GM12878 (cell line): ENCODE measurements around the gene SETBP1. TPM values are rescaled to one million over a fixed set of nuclear protein-coding genes. Genes with fewer than 3 reads are reported as not detected.

ENCODE experiments used
- ATAC-seq: fragments of 200-7000 bp; cut with Tn5 transposase; 3 replicates; pipeline ENCODE4 v1.9.1; 2020; ENCODE audit warnings: mild to moderate bottlenecking, moderate library complexity
- BruUV-seq: library from RNA; stranded (reverse); fragments of 400-500 nt; replicated peaks from 2 replicates; lab custom pipeline; 2021; lab: Mats Ljungman, UMichigan
- CTCF ChIA-PET: fragments of 300-600 bp; sonication (Branson Sonifier 250); formaldehyde crosslinking; extraction: SDS; loops from one replicate; lab custom pipeline; 2021; ENCODE audit warnings: inconsistent platforms; lab: Yijun Ruan, JAX
- POLR2A ChIA-PET: fragments of 350-600 bp; formaldehyde crosslinking; extraction: SDS; loops from one replicate; lab custom pipeline; 2021; ENCODE audit warnings: inconsistent platforms; lab: Charles Lee
- RAD21 ChIA-PET: fragments of 300-600 bp; sonication (Branson Sonifier 250); formaldehyde crosslinking; loops from one replicate; lab custom pipeline; 2023; ENCODE audit warnings: antibody characterized with exemption; ENCODE audit not compliant: unreplicated experiment; lab: Charles Lee
- SMC1A ChIA-PET: fragments of 300-600 bp; sonication (Branson Sonifier 250); formaldehyde crosslinking; loops from one replicate; lab custom pipeline; 2023; ENCODE audit not compliant: unreplicated experiment, uncharacterized antibody; lab: Charles Lee
- DNase-seq: peaks from one replicate; pipeline ENCODE4 v3.0.0-alpha.2; 2011; ENCODE audit warnings: low read depth, low spot score
- FAIRE-seq: peaks from 3 replicates; lab custom pipeline; 2011; peaks lifted over from hg19 to GRCh38; lab: Jason Lieb, UNC
- H2AFZ ChIP-seq: 2 replicates; pipeline ENCODE4 v1.6.0; 2011; ENCODE audit warnings: low read depth, low read length, control low read depth; ENCODE audit not compliant: control insufficient read depth
- H3K27ac ChIP-seq: 2 replicates; pipeline ENCODE4 v1.5.1; 2011; ENCODE audit warnings: control low read depth; ENCODE audit not compliant: control insufficient read depth, insufficient read depth
- H3K27me3 ChIP-seq, 2 experiments: replicated peaks in 1 of 2; 2 replicates each; pipeline versions ENCODE4 v1.6.0 to v1.6.1; 2011; ENCODE audit warnings: low read length in 1 of 2; ENCODE audit not compliant: control insufficient read depth in 2 of 2, insufficient read depth in 2 of 2
- H3K36me3 ChIP-seq, 2 experiments: 2 replicates each; pipeline ENCODE4 v1.5.1; 2011; ENCODE audit warnings: low read length in 1 of 2; ENCODE audit not compliant: control insufficient read depth in 2 of 2, insufficient read depth in 2 of 2
- H3K4me1 ChIP-seq: 2 replicates; pipeline ENCODE4 v1.6.1; 2011; ENCODE audit warnings: mild to moderate bottlenecking, low read length, moderate library complexity, mixed read lengths; ENCODE audit not compliant: control insufficient read depth, insufficient read depth
- H3K4me2 ChIP-seq: 2 replicates; pipeline ENCODE4 v1.6.0; 2011; ENCODE audit warnings: control low read depth; ENCODE audit not compliant: control insufficient read depth, insufficient read depth
- H3K4me3 ChIP-seq: fragments of 200-600 bp; sonication (generic); 2 replicates; pipeline ENCODE4 v1.5.1; 2016
- H3K79me2 ChIP-seq: 2 replicates; pipeline ENCODE4 v1.6.0; 2011; ENCODE audit warnings: low read length; ENCODE audit not compliant: control insufficient read depth, insufficient read depth
- H3K9ac ChIP-seq: 2 replicates; pipeline ENCODE4 v1.8.0; 2011; ENCODE audit warnings: low read length, control low read depth, mixed read lengths; ENCODE audit not compliant: control insufficient read depth, insufficient read depth
- H3K9me3 ChIP-seq: replicated peaks from 3 replicates; pipeline ENCODE4 v1.5.1; 2011; ENCODE audit warnings: mild to moderate bottlenecking, low read length; ENCODE audit not compliant: control insufficient read depth, insufficient read depth
- H4K20me1 ChIP-seq: 2 replicates; pipeline ENCODE4 v1.6.0; 2011; ENCODE audit not compliant: control insufficient read depth, insufficient read depth
- BACH1 ChIP-seq: fragments of 450-650 bp; IDR thresholded peaks from 2 replicates; pipeline ENCODE4 v1.6.1; 2017; ENCODE audit warnings: mild to moderate bottlenecking, borderline replicate concordance
- BRCA1 ChIP-seq: IDR thresholded peaks from 2 replicates; pipeline ENCODE4 v1.6.1; 2011; ENCODE audit warnings: low read depth, low read length, improper control_type of control experiment
- FOXK2 ChIP-seq: fragments of 450-650 bp; IDR thresholded peaks from 2 replicates; pipeline ENCODE4 v1.6.1; 2017; ENCODE audit warnings: mild to moderate bottlenecking, moderate library complexity
- IKZF2 ChIP-seq, 2 experiments: fragments of 450-650 bp; IDR thresholded peaks; 2 replicates each; pipeline ENCODE4 v1.6.1; 2017; ENCODE audit warnings: mild to moderate bottlenecking in 2 of 2, moderate library complexity in 2 of 2
- MAX ChIP-seq: IDR thresholded peaks from 2 replicates; pipeline ENCODE4 v1.6.1; 2012; ENCODE audit warnings: low read depth, low read length, improper control_type of control experiment
- MYB ChIP-seq: fragments of 150-350 bp; IDR thresholded peaks from 2 replicates; pipeline ENCODE4 v1.6.1; 2014; ENCODE audit warnings: mild to moderate bottlenecking, low read depth, low read length, borderline replicate concordance
- NFYA ChIP-seq: IDR thresholded peaks from 2 replicates; pipeline ENCODE4 v1.6.1; 2011; ENCODE audit warnings: low read depth, mild to moderate bottlenecking, low read length, improper control_type of control experiment, borderline replicate concordance
- NR2F1 ChIP-seq: fragments of 450-650 bp; conservative IDR thresholded peaks from 2 replicates; pipeline ENCODE4 v1.6.1; 2017; ENCODE audit warnings: mild to moderate bottlenecking
- PAX8 ChIP-seq: fragments of 450-650 bp; IDR thresholded peaks from 2 replicates; pipeline ENCODE4 v1.6.1; 2017; ENCODE audit warnings: mild to moderate bottlenecking, moderate library complexity
- POLR2A ChIP-seq: IDR thresholded peaks from 2 replicates; pipeline ENCODE4 v1.6.1; 2011; ENCODE audit warnings: low read depth, mild to moderate bottlenecking, low read length
- POLR2AphosphoS2 ChIP-seq: IDR thresholded peaks from 2 replicates; pipeline ENCODE4 v1.6.1; 2011; ENCODE audit warnings: low read depth, mild to moderate bottlenecking, low read length, improper control_type of control experiment, moderate library complexity
- RELB ChIP-seq: fragments of 450-650 bp; IDR thresholded peaks from 2 replicates; pipeline ENCODE4 v1.6.1; 2017; ENCODE audit warnings: low read depth, mild to moderate bottlenecking, moderate library complexity
- REST ChIP-seq: IDR thresholded peaks from 2 replicates; pipeline ENCODE4 v1.6.1; 2012; ENCODE audit warnings: mild to moderate bottlenecking, low read depth, low read length
- RUNX3 ChIP-seq: IDR thresholded peaks from 2 replicates; pipeline ENCODE4 v1.6.1; 2012; ENCODE audit warnings: low read length, inconsistent platforms
- SUPT20H ChIP-seq: IDR thresholded peaks from 2 replicates; pipeline ENCODE4 v1.6.1; 2011; ENCODE audit warnings: low read depth, mild to moderate bottlenecking, low read length, moderate library complexity, borderline replicate concordance; ENCODE audit not compliant: control insufficient read depth
- TCF7 ChIP-seq: IDR thresholded peaks from 2 replicates; pipeline ENCODE4 v1.6.1; 2014; ENCODE audit warnings: antibody characterized with exemption, borderline replicate concordance
- WRNIP1 ChIP-seq: IDR thresholded peaks from 2 replicates; pipeline ENCODE4 v1.6.1; 2011; ENCODE audit warnings: low read depth, low read length, improper control_type of control experiment, borderline replicate concordance
- ZBED1 ChIP-seq: IDR thresholded peaks from 2 replicates; pipeline ENCODE4 v1.6.1; 2016; ENCODE audit warnings: borderline replicate concordance
- ZNF24 ChIP-seq: fragments of 450-650 bp; IDR thresholded peaks from 2 replicates; pipeline ENCODE4 v1.6.1; 2017; ENCODE audit warnings: antibody characterized with exemption, mild to moderate bottlenecking
- ZNF384 ChIP-seq: IDR thresholded peaks from 2 replicates; pipeline ENCODE4 v1.6.1; 2012; ENCODE audit warnings: low read depth, mild to moderate bottlenecking, low read length, improper control_type of control experiment, borderline replicate concordance
- WGBS: methylation state at CpG from one replicate; pipeline ENCODE4 v1.1.6; 2016; ENCODE audit warnings: low lambda C conversion rate; ENCODE audit not compliant: insufficient replicate concordance, insufficient coverage; ENCODE audit errors: missing lambda C conversion rate; 5-methylcytosine and 5-hydroxymethylcytosine counted together
- in situ Hi-C: fragments of 300-500 bp; cut with MboI; formaldehyde crosslinking; loops from 9 replicates; pipeline ENCODE4 v1.14.3; 2018; ENCODE audit warnings: mixed read lengths
- intact Hi-C: fragments of 100-400 bp; cut with micrococcal nuclease; formaldehyde crosslinking; loops from one replicate; pipeline ENCODE4 v1.14.2; 2022; ENCODE audit not compliant: unreplicated experiment
- polyA plus RNA-seq, 11 experiments: library from polyadenylated mRNA; depleted of rRNA in 4 of 11; unstranded in 6 of 11; stranded (reverse) in 5 of 11; fragments of >200 nt; fragmentation: Nextera tagmentation in 4 of 11; fragmentation: Illumina TruSeq in 1 of 11; extraction: Ambion mirVana in 4 of 11; extraction: Trizol in 1 of 11; gene quantifications; 1 replicate in 1 of 11; 2 replicates in 10 of 11; pipeline versions ENCODE4 v1.2.1 to v1.2.3, GENCODE V29; 2011 to 2016; ENCODE audit warnings: inconsistent platforms in 2 of 11, missing spikeins in 2 of 11, low read depth in 1 of 11
- total RNA-seq, 4 experiments: library from RNA; depleted of rRNA in 3 of 4; stranded (reverse); fragments of >200 nt in 3 of 4; fragmentation: Illumina TruSeq in 1 of 4; extraction: Trizol in 1 of 4; gene quantifications; 2 replicates each; pipeline versions ENCODE4 v1.2.1 to v1.2.3, GENCODE V29; 2013 to 2021

The SETBP1 gene
- total and polyA plus RNA-seq, 10 of the 15 experiments (the other 5 are each of a cell fraction or from before 2014, with no cell fraction given), result 0.99 to 29.7 (median 8.3) TPM

GRCh38 chr18:44823286-44823685, 142.6 kb downstream of the SETBP1 start:
- 61% methylated on average over 3 of the region's 3 CpGs for WGBS
- no peaks in the 10 kb centered on the region for H3K27me3 ChIP-seq
- no TSS peak for BruUV-seq
- intact Hi-C loops, result no loop called here
- H3K4me2 ChIP-seq, result no peak overlapping the region
- ChIA-PET CTCF (interaction anchor here (0.8 to 2.0 kb wide), 5 partner anchors 11 to 33 kb away, joined by 3 to 5 read pairs (median 3); no protein-coding TSS in a partner anchor), SMC1A (interaction anchor here (0.6 to 6.6 kb wide), 20 partner anchors 9 to 300 kb away, joined by 3 to 43 read pairs (median 4); no protein-coding TSS in a partner anchor), RAD21 (interaction anchor here (0.9 to 3.1 kb wide), 7 partner anchors 17 to 390 kb away, joined by 3 to 12 read pairs (median 4); no protein-coding TSS in a partner anchor), POLR2A (interaction anchor here (0.5 to 1.6 kb wide), 5 partner anchors 15 to 37 kb away, joined by 3 to 8 read pairs (median 3); no protein-coding TSS in a partner anchor)
- DNase-seq, result no peak
- no peak overlapping the region for H3K9ac ChIP-seq
- H3K4me3 ChIP-seq, result no peak overlapping the region
- TF ChIP-seq WRNIP1, result no peak
- no peak for TF ChIP-seq ZNF24
- no peak for TF ChIP-seq RUNX3
- TF ChIP-seq MYB, result no peak
- no peak for TF ChIP-seq TCF7
- TF ChIP-seq POLR2AphosphoS2, result no peak
- no peak for TF ChIP-seq ZNF384
- no peak for TF ChIP-seq MAX
- no peak for TF ChIP-seq PAX8
- no peak for TF ChIP-seq ZBED1
- TF ChIP-seq BACH1, result no peak
- TF ChIP-seq IKZF2 (IDR thresholded peaks at IDR 0.05), result no peak
- no peak for TF ChIP-seq POLR2A
- no peak for TF ChIP-seq REST
- no peak for TF ChIP-seq NFYA
- no peak for TF ChIP-seq FOXK2
- TF ChIP-seq RELB, result no peak
- TF ChIP-seq SUPT20H, result no peak
- no peak for TF ChIP-seq NR2F1
- no peak for TF ChIP-seq BRCA1
- H3K4me1 ChIP-seq, result peaks cover 7% of the 10 kb centered on the region
- H3K27ac ChIP-seq, result no peak overlapping the region
- ATAC-seq, result no peak
- no peak overlapping the region for H2AFZ ChIP-seq
- no peaks in the 10 kb centered on the region for H4K20me1 ChIP-seq
- H3K36me3 ChIP-seq, result no peaks in the 10 kb centered on the region
- no peak for FAIRE-seq
- no peaks in the 10 kb centered on the region for H3K9me3 ChIP-seq
- in situ Hi-C loops, result no loop called here
- no peaks in the 10 kb centered on the region for H3K79me2 ChIP-seq
